ENCODE measurements around the gene RABL3. TPM values are rescaled to one million over a fixed set of nuclear protein-coding genes. Genes with fewer than 3 reads are reported as not detected.
"Not testable (repeated sequence)": the region's sequence is repeated elsewhere in the genome, so short reads cannot be mapped to it uniquely, and the experiment has no call there.

Gene RABL3
- total and polyA plus RNA-seq, 12 donors, result 2.8 to 33.9 (median 20.4) TPM

- peak overlapping the region in 1 of 10 donors; percentile 17 for H3K4me3 ChIP-seq
- intact Hi-C loops (cut with DNase I), result no loop called here
- peak overlapping the region in 6 of 10 donors; percentile 2 to 60 (median 30) for H3K27ac ChIP-seq
- WGBS, 2 donors, result 58 to 79% methylated on average over 3 of the region's 3 CpGs
- ATAC-seq (no peak), DNase-seq (no peak)
- TF ChIP-seq CTCF (IDR thresholded peaks at IDR 0.05), result no peak
- H3K36me3 ChIP-seq, result no peaks in the 10 kb centered on the region
- no peaks in the 10 kb centered on the region for H3K27me3 ChIP-seq
- peaks cover 0 to 16% (median 13%) of the 10 kb centered on the region in 9 donors for H3K4me1 ChIP-seq
- H3K9me3 ChIP-seq, result peaks cover 0 to 3% (median 0%) of the 10 kb centered on the region in 11 donors
These were observed 63.3 kb downstream of the RABL3 start for GRCh38 chr3:120678984-120679383.

- Histone ChIP-seq H3K27me3 (no peaks in the 10 kb centered on the region), H3K36me3 (no peaks in the 10 kb centered on the region), H3K9me3 (peaks cover 0 to 3% (median 0%) of the 10 kb centered on the region in 11 donors), H3K4me1 (peaks cover 0 to 16% (median 13%) of the 10 kb centered on the region in 9 donors), H3K27ac (peak overlapping the region in 6 of 10 donors; percentile 2 to 60 (median 30)), H3K4me3 (peak overlapping the region in 2 of 10 donors; percentile 17 to 18)
- no peak for TF ChIP-seq CTCF (IDR thresholded peaks at IDR 0.05)
- 25 to 33% methylated on average over 6 of the region's 6 CpGs for WGBS, 2 donors
- ATAC-seq (peak; percentile 68 to 92 (median 80)), DNase-seq (peak in 1 of 2 donors; percentile 18)
- intact Hi-C loops (cut with DNase I), result no loop called here
These were observed 63.9 kb downstream of the RABL3 start for GRCh38 chr3:120678331-120678947.

- peaks cover 0 to 16% (median 13%) of the 10 kb centered on the region in 9 donors for H3K4me1 ChIP-seq
- 90 to 96% methylated on average over 7 of the region's 7 CpGs for WGBS, 2 donors
- H3K27ac ChIP-seq; H3K36me3 ChIP-seq; DNase-seq; intact Hi-C loops (cut with DNase I); H3K9me3 ChIP-seq; ATAC-seq; H3K4me3 ChIP-seq; H3K27me3 ChIP-seq: not testable (repeated sequence)
These were observed 65.1 kb downstream of the RABL3 start for GRCh38 chr3:120677193-120677592.

GRCh38 chr3:120673116-120673515 is 69.2 kb downstream of the RABL3 start:
- intact Hi-C loops (cut with DNase I), result no loop called here
- H3K4me3 ChIP-seq, result no peak overlapping the region
- H3K9me3 ChIP-seq, result no peaks in the 10 kb centered on the region
- TF ChIP-seq CTCF (IDR thresholded peaks at IDR 0.05), result no peak
- no peaks in the 10 kb centered on the region for H3K36me3 ChIP-seq
- no peak overlapping the region for H3K27ac ChIP-seq
- no peak for ATAC-seq
- 46 to 48% methylated on average over 2 of the region's 2 CpGs for WGBS, 2 donors
- no peak for DNase-seq
- H3K4me1 ChIP-seq, result peaks cover 0 to 4% (median 2%) of the 10 kb centered on the region in 9 donors
- no peaks in the 10 kb centered on the region for H3K27me3 ChIP-seq

DNA sequence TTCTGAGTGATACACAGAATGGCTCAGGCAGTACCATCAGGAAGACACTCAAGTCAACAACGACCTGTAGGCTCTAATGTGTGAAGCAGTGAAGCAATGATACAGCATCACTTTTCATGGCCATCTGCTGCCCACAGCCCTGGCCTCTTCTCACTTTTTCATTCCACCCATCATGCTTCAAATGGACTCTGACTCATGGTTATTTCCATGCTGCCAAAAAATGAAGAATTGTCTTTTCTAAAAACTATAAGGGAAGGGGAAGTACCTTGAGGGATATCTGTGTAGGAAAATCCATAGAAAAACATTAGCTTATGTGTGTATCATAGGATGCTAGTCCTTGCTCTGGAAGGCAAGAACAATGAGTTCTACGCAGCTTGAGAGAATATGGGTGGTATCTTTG is 71.7 kb downstream of the RABL3 start:
- intact Hi-C loops (cut with DNase I), result no loop called here
- H3K36me3 ChIP-seq, result no peaks in the 10 kb centered on the region
- no peak overlapping the region for H3K27ac ChIP-seq
- no peak overlapping the region for H3K4me3 ChIP-seq
- DNase-seq, result no peak
- WGBS, 2 donors, result 79 to 92% methylated on average over 2 of the region's 2 CpGs
- H3K9me3 ChIP-seq, result no peaks in the 10 kb centered on the region
- no peak for TF ChIP-seq CTCF (IDR thresholded peaks at IDR 0.05)
- H3K27me3 ChIP-seq, result no peaks in the 10 kb centered on the region
- peaks cover 0 to 2% (median 0%) of the 10 kb centered on the region in 9 donors for H3K4me1 ChIP-seq
- no peak for ATAC-seq
